Keratinocyte (primary cell): Measurements from ENCODE around the gene ONECUT2.

Experiments
- EZH2 ChIP-seq: IDR thresholded peaks from one replicate; pipeline ENCODE4 v1.6.1; 2012; ENCODE audit warnings: inconsistent platforms, mild to moderate bottlenecking, low read length, moderate library complexity
- TF ChIP-seq, protein P1 (sequence below), 3 experiments: IDR thresholded peaks in 1 of 3; conservative IDR thresholded peaks in 1 of 3; optimal IDR thresholded peaks in 1 of 3; 2 replicates in 2 of 3; 3 replicates in 1 of 3; pipeline versions ENCODE3 to v1.5.1; 2011; ENCODE audit warnings: low read length in 3 of 3, mild to moderate bottlenecking in 3 of 3, moderate library complexity in 2 of 3, control low read depth in 1 of 3, inconsistent platforms in 1 of 3; ENCODE audit not compliant: insufficient read depth in 2 of 3; ENCODE audit errors: extremely low read depth in 1 of 3

- TF ChIP-seq, protein P1, sequence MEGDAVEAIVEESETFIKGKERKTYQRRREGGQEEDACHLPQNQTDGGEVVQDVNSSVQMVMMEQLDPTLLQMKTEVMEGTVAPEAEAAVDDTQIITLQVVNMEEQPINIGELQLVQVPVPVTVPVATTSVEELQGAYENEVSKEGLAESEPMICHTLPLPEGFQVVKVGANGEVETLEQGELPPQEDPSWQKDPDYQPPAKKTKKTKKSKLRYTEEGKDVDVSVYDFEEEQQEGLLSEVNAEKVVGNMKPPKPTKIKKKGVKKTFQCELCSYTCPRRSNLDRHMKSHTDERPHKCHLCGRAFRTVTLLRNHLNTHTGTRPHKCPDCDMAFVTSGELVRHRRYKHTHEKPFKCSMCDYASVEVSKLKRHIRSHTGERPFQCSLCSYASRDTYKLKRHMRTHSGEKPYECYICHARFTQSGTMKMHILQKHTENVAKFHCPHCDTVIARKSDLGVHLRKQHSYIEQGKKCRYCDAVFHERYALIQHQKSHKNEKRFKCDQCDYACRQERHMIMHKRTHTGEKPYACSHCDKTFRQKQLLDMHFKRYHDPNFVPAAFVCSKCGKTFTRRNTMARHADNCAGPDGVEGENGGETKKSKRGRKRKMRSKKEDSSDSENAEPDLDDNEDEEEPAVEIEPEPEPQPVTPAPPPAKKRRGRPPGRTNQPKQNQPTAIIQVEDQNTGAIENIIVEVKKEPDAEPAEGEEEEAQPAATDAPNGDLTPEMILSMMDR (optimal IDR thresholded peaks at IDR 0.05 in 1 of 3, IDR thresholded peaks at IDR 0.05 in 1 of 3, conservative IDR thresholded peaks at IDR 0.05 in 1 of 3; ENCODE audit: extremely low read depth in 1 of 3, insufficient read depth in 2 of 3, low read length in 3 of 3) = peak; percentile 60 to 91 (median 84)
- TF ChIP-seq EZH2 = no peak
These were observed 11.1 kb downstream of the ONECUT2 start for GRCh38 chr18:57446322-57446721.
